Fibroblast of skin of left biceps (primary cell): ENCODE measurements around the gene TOM1L2.

Experiments
- DNase-seq, 2 experiments: peaks; one replicate each; pipeline ENCODE4 v3.0.0-alpha.2; 2013; ENCODE audit warnings: low read depth in 2 of 2

TOM1L2 gene

DNA sequence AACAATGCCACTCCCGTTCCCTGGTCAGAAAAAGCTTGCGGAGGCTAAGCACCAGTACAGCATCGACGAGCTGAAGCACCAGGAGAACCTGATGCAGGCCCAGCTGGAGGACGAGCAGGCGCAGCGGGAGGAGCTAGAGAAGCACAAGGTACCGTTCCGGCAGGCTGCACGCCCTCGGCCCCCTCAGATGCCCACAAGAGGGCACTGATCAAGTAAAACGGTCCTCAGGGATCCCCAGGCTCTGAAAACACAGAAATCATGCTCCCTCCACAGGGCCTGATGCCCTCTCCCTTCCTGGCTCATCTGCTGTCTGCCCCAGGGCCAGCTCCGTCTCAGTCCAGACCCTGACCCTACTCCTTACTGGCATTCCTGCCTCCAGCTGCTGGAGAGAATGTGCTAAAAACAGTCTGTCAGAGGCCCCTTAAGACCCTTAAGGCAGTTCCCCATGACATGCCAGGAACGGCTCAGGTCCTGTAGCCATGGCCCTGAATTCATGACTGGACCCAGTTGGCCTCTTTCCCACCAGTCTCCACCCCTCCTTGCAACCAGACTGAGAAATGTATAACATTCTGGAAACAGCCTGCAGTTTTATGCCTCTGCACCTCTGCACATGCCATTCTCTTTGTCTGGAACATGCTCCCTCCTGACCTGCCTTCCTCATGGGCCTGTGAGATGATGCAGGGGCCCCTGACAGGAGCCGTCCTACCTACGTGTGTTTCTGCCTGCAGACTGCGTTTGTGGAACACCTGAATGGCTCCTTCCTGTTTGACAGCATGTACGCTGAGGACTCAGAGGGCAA, 22.3 kb upstream of the TOM1L2 start:
- DNase-seq, result no peak

DNA sequence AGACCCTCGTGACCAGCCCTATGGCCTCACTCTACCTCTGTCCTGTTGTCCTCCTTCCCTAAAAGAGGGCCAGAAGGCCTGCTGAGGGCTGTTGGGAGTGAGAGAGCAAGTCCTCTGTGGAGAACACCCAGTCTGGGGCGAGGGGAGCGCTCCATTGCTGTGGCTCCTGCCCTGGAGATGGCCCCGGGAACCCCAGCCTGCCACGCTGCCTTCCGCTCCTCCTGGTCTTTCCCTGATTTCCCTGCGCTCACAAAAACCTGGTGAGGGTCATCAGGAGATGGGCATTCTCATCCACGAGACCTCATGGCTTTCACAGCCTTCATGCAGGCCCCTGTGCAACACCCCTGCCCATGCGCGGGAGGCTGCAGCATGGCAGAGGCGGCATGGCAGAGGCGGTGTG, 21.7 kb upstream of the TOM1L2 start:
- no peak for DNase-seq

DNA sequence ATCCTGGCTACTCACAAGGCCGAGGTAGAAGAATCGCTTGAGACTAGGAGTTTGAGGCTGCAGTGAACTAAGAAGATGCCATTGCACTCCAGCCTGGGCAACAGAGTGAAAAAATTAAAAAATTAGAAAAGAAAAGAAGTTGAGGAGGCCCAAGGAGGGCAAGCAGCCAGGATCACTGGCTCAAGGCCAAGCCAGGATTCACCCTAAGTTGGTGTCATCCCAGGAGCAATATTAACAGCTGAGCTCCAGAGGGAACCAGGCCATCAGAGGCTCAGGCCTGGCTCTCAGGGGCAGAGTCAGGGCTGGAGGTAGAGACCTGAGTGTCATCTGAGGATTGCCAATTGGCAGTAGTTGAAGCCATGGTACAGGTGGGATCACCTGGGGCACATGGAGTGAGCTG, 21.2 kb upstream of the TOM1L2 start:
- DNase-seq, result no peak

DNA sequence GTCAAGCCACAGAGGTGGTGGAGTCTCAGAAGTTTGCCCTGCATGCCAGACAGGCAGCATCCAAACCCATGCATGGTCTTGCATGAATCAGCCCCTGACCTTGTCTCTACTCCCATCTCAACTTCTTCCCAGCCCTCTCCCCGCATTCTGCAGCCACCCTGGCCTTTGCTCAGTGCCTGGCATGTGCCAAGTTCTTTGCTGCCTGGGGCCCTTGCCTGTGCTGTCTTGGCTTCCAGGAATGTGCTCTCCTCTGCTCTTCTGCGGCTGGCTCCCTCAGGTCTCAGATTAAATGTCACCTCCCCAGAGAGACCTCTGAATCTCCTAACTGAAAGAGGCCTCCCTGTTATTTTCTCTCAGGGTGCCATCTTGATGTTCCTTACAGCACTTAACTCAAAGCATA, 18.1 kb upstream of the TOM1L2 start:
- no peak for DNase-seq

DNA sequence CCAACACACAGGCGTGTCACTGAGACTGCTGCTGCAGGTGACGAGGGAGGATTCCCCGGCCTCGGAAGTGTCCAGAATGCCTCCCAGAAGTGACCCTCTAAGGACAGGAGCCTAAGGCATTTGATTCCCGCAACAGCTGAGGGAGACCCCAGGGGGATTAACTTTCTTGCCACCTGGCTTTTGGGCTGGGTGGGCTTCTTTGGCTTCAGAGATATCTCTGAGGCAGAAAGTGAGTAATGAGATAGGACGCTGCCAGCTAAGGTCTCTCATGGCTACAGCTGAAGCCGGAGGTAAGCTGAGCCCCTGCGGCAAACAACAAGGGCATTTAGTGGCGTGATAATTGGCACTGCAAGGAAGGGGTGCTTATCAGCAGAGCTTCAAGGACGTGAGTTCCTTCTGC, 17.4 kb upstream of the TOM1L2 start:
- no peak for DNase-seq

DNA sequence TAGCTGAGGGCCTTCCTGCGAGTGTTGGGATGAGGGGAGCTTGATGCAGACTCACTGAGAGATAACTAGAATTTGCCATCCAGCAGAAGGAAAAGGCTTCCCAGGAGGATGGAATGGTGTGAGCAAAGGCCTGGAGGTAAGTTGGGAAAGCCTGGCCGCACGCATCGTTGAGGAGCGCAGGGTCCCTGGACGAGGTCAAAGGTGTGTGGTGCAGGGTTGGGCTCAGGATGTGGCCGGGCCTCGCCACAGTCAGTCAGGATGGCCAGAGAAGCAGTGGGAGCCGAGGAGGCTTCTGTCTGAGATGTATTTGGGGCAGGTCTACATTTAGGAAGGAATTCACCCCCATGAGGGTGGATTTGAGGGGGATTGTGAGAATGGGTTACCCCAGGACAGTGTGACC, 16.9 kb upstream of the TOM1L2 start:
- no peak for DNase-seq

DNA sequence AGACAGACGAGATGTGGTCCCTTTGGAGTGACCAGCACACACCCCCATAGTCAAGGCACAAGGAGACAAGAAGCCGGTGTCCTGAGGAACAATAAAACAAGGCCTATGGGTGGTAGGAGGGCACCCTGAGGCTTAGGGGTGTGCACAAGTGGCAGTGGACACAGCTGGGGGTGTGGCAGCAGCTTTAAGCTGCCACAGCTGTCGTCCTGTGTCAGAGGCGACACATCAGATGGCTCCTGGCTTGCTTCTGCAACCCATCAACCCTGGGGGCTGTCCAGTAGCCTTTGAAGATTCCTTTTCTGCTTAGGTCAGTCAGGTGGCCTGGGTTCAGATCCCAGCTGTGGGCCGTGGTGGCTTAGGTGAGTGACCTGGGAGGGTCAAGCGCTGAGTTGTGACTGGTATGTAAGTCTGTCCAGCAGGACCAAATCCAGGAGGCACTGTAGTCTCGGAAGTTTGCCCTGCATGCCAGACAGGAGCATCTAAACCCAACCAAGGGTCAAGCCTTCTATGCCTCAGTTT, 16.3 kb upstream of the TOM1L2 start:
- no peak for DNase-seq

DNA sequence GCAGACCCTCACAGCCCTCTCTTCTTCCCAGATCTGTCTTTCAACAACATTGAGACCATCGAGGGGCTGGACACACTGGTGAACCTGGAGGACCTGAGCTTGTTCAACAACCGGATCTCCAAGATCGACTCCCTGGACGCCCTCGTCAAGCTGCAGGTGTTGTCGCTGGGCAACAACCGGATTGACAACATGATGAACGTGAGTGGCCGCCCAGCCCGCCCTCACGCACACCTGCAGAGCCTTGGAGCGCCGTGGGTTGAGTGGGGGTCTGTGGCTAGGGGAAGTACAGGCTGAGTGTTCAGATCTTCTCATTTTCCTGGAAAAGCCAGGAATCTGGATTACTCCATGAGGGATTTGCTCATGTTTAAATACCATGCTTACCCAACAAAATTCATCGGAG, 15.7 kb upstream of the TOM1L2 start:
- DNase-seq, result no peak

DNA sequence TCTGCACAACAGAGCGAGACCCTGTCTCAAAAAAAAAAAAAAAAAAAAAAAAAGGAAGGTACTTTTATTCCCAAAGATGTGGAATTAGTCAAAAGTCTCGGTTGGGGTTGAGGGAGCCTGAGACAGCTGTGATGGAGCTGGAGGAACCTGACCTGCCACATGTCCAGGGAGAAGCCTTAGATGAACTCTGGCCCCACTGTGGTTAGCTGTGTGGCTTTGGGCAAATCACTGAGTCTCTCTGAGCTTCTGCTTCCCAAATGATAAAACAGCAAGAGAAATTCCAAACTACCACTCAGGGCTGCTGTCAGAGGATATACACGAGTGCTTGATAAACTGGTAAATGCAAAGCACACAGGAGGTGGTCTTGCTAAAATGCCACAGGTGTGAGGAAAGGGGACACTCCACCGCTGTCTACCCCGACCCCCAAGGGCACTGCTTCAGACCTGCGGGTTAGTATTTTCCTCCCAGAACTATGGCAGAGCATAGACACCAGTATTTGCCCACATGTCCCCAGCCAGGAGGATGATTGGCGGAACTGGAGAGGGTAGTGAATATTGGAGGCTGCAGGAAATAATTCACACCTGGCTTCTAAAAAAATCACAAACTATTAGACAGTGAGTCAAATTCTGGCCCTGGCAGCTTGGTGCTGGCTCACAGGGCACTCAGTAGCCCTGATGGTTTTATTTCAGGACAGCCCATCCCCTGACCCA, 15.1 kb upstream of the TOM1L2 start:
- DNase-seq, result no peak

DNA sequence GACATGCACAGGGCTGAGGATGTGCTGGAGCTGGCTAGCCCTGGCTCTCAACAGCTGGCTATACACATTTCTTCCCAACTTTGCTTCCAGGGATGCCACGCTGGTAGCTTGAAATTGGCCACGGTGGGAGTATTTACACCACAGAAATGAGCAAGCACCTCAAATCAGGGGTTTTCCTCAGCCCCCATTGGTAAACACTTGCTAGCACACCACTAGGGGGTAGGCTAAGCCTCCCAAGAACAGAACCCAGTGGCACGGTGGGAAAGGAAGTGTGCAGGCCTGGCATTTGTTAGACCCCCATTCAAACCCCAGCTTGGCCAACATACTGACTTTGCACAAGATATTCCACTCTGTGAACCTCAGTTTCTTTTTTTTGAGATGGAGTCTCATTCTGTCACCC, 13.4 kb upstream of the TOM1L2 start:
- no peak for DNase-seq

DNA sequence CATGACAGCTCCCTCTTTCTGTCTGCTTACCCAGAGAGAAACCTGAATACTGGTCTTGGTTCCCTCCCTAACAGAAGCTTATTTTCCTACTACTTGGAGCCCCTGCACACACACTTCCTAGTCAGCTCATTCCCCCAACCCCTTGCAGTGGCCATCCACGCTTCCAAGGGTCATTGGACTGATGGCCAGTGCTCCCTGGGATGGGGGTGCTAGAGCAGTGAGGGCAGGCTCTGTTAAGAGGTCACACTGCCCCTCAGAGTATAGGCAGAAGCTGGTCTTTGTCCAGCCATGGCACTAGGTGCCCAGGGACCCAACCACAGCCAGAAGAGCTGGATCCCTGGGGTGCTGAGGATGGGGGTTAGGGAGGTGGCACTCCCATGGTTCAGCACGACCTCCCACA, 13.0 kb upstream of the TOM1L2 start:
- no peak for DNase-seq

DNA sequence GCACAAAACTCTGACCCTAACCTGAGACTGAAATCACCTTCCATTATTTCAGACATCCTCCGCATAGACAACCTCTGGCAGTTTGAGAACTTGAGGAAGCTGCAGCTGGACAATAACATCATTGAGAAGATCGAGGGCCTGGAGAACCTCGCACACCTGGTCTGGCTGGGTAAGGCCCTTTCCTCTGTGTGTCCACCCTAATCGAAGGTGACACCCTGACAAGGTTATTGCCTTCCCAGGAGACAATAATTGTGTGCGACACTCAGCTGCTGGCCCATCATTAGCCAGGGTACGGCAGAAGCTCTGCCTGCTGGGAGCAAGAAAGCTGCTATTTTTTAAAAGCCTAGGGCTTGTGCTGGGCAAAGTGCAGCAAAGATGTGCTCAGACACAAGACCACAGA, 11.6 kb upstream of the TOM1L2 start:
- DNase-seq, result no peak

DNA sequence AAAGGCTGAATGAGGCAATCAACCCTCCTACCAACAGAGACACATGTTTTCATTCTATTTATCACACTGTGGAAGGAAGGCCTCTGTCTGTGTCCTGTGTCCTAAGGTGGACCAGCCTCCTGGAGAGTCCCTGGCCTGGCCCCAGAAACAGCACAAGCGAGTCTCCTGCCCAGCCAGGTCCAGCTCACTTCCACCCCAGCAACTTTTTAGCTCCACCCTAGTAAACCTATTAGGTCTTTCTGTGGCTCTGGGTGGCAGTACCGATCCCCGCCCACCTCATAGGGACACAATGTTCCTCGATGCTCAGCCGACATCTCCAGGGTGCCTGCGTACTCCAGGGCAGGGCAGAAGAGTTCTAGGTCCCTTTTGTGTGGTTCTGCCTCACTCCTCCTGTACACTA, 11.2 kb upstream of the TOM1L2 start:
- DNase-seq, result no peak

DNA sequence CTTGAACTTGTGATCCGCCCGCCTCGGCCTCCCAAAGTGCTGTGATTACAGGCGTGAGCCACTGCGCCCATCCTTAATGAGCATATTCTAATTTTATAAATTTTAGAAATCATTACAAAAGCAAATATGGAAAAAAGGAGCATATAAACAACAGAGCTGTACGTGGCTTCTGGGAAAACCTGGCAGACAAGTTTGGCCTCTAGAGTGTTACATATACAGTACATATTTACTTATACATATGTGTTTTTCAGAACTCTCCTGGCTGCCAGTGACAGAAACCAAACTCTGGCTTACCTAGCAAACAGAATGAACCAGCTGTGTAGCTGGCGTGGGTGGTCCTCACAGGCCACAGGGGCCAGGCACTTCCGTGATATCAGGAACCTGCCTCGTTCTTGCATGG, 10.6 kb upstream of the TOM1L2 start:
- no peak for DNase-seq

DNA sequence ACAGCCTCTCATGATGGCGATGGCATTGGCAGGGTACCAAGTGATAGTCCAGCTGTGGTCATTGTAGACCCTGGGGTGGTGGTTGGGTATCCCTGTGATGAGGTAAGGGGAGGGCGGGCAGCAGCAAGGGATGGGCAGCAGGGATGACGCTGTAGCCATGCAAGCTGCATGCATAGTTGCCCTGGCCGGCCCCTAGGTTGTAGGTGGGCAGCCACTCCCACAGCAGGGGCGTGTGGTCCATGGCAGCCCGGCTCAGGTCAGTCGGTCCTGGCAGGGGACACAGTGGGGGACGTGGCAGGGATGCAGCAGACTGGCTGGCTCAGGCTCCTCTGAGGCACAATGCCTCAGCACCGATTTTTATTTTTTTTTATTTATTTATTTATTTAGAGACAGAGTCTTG, 9.1 kb upstream of the TOM1L2 start:
- DNase-seq, result no peak

DNA sequence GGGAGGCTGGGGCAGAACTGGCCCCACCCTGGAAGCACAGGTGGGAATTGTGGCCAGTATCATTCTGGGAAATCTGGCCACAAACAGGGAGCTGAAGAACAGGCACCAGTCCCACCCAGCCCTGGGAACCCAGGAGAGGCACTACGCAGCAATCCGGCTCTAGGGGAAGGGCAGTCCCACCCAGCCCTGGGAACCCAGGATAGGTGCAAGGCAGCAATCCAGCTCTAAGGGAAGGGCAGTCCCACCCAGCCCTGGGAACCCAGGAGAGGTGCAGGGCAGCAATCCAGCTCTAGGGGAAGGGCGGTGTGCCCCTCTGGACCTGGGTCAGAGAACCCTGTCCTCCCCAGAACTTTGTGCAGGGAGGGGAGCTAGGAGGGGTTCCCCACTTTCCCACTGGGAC, 7.6 kb upstream of the TOM1L2 start:
- no peak for DNase-seq

DNA sequence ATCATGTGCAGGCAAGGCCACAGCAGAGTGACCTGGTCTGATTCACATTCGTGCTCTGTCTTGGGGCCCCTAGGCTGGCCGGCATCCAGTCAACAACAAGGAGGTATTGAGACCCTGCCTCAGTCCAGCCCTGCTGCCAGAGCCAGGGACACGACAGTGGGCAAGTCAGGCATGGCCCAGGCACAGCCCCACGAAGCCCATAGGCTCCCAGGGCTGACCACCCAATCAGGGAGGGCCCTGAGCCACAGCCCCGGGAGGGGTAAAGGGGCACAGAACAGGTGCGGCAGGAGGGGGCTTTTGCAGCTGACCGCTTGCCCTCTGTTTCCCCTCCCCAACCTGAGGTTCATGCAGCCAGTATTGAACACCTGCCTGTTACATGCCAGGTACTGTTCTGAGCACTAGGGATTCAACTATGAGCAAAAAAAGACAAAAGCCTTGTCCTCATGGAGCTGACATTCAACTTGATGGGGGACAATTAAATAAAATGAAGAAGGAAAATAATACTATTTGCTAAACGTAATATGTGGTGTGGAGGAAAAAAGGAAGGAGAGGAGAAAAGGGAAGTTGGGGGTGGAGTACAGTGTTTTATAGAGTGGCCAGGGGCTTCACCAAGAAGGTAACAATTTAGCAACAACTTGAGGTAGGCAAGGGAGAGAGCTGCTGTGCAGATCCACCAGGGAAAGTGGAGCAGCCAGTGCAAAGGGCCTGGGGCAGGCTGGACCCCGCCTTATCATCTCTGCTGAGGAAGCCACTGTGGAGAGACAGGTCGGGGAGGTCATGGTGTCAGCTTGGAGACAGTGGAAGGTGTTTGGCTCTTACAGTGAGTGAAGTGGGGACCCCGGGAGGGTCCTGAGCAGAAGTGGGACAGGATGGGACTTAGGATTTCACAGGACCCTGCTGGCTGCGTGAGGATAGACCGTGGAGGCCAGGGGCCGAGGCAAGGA, 6.6 kb upstream of the TOM1L2 start:
- DNase-seq, result no peak

DNA sequence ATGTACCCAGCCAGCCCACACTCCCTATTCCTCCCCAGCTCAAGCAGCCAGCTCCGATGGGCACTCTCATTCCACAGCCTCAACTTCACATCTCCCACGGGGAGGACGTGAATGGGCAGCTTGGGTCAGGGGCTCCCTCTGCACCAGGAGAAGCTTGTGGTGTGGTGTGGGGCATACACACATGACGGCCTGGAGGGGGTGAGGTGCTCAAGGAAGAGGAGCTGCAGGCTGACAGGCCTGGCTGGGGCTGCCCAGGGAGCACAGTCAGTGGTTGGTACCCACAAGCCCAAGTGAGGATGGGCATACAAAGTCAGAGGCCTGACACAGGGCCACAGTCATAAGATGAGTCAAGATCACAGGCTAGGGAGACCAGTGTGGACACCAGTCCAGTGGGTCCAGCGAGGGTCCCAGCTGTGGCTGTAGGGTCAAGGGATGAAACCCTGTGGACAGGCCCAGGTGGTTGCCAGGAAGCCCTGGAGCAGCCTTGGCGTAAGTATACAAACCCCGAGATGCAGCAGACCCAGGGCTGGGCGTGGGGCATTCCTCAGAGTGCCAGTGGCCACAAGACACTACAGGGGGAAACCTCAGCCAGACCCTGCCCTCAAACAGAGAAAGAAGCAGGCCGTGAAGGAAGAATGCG, 4.9 kb upstream of the TOM1L2 start:
- DNase-seq, result no peak

DNA sequence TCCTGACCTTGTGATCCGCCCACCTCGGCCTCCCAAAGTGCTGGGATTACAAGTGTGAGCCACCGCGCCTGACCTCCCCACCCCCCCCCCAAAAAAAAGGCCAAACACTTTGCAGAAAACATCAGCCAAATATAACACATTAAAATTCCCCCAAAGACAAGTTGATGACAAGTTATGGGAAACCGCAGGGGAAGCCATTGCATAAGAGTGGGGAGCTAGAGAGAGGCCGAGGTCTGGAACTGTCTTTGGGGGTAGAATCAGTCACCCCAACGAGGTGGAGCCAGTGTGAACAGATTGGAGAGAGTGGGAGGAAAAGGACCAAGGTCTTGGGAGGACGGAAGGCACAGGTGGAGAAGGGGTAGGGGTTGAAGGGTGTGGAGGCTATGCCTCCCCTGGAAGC, 3.2 kb upstream of the TOM1L2 start:
- DNase-seq, result no peak

DNA sequence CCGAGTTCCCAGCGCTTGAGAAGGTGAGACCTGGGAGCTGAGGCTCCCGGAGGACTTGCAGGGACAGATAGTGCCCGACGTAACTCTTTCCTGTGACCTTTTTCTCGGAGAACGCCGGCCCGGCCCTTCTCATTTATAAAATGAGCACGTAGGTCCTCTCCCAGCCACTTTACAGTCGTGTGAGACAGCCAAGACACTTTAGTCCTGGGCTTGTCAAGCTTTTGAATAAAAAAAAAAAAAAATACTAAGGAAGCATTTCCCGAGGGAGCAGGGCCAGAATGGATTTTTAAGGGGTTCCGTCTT, 703 bp upstream of the TOM1L2 start:
- DNase-seq, result no peak

DNA sequence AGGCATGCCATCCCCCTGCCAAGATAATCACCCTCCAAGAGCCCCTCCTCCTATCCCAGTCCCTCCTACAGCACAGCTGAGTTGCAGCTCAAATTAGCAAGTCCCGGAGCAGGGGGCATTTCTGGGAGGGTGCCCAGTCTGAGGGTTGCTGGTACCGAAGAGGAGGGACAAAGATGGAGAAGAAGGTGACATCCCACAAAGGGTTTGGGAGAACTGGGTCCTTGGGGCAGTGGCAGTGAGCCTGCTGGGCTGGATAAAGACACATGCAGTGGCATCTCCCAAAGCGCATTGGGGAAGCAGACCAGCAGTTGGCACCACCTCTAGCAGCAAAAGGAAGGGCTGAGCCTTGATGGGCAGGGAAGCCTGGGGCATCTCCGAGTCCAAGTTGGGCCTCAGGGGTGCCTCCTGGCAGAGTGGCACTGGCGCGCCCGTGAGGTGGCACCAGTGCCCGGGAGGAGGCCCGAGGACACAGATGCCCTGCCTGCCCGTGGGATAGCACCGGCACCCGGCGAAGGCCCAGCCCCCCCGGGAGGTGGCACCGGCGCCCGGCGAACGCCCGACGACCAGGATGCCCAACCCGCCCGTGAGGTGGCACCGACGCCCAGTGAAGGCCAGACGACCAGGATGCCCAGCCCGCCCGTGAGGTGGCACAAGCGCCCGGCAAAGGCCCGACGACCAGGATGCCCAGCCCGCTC, 622 bp downstream of the TOM1L2 start:
- DNase-seq, result no peak
